ENCODE results near the gene NUDCD3.

- TF ChIP-seq CSDC2 (CRISPR knock-in tag; IDR thresholded peaks at IDR 0.05) (no peak), TCF4 (CRISPR knock-in tag; IDR thresholded peaks at IDR 0.05; ENCODE audit: borderline replicate concordance) (no peak), CREB5 (CRISPR knock-in tag; IDR thresholded peaks at IDR 0.05; ENCODE audit: low read depth) (no peak), ISL1 (CRISPR knock-in tag; IDR thresholded peaks at IDR 0.05) (no peak)
Observed at GRCh38 chr7:44431091-44431608, 59.3 kb downstream of the NUDCD3 start.

All from SK-N-SH treated with all-trans-retinoic acid at 6 μM for 48 hours (cell line).